Skin epidermis (tissue), 12 donors: Measurements from ENCODE around the gene ODC1.
"Not testable (repeated sequence)": the region's sequence is repeated elsewhere in the genome, so short reads cannot be mapped to it uniquely, and the experiment has no call there.

Source experiments
- H3K27ac ChIP-seq, 21 experiments: fragments of 200-600 bp; sonication (generic) in 11 of 21; one replicate each; pipeline ENCODE4 v1.5.0; 2020; ENCODE audit warnings: mild to moderate bottlenecking in 3 of 21, inconsistent platforms in 2 of 21, moderate library complexity in 2 of 21
- H3K4me3 ChIP-seq, 7 experiments: fragments of 200-600 bp; sonication (generic) in 2 of 7; one replicate each; pipeline ENCODE4 v1.5.0; 2020; ENCODE audit warnings: inconsistent platforms in 2 of 7, mild to moderate bottlenecking in 2 of 7, moderate library complexity in 1 of 7

Gene ODC1

GRCh38 chr2:10457846-10458598 lies 9.9 kb upstream of the ODC1 start:
- H3K27ac ChIP-seq: no peak overlapping the region

GRCh38 chr2:10457195-10457594 lies 9.1 kb upstream of the ODC1 start:
- not testable (repeated sequence) for H3K4me3 ChIP-seq, H3K27ac ChIP-seq

More at GRCh38 chr2:10457846-10458598, 9.9 kb upstream of the ODC1 start:
- H3K4me3 ChIP-seq: no peak overlapping the region

- Histone ChIP-seq H3K4me3 (no peak overlapping the region), H3K27ac (peak overlapping the region in 8 of 21 experiments; percentile 33 to 60 (median 48))
Measured at GRCh38 chr2:10454505-10454904, 6.4 kb upstream of the ODC1 start.

GRCh38 chr2:10453905-10454298 lies 5.8 kb upstream of the ODC1 start:
- peak overlapping the region in 7 of 21 experiments; percentile 33 to 60 (median 54) for H3K27ac ChIP-seq
- no peak overlapping the region for H3K4me3 ChIP-seq

GRCh38 chr2:10452956-10453904 lies 5.1 kb upstream of the ODC1 start:
- Histone ChIP-seq H3K4me3 (no peak overlapping the region), H3K27ac (peak overlapping the region in 3 of 21 experiments; percentile 20 to 54 (median 27))

- Histone ChIP-seq H3K27ac (peak overlapping the region in 2 of 21 experiments; percentile 54), H3K4me3 (no peak overlapping the region)
Measured at GRCh38 chr2:10452312-10452711, 4.2 kb upstream of the ODC1 start.

GRCh38 chr2:10451819-10452218 lies 3.7 kb upstream of the ODC1 start:
- peak overlapping the region in 3 of 21 experiments; percentile 36 to 54 (median 53) for H3K27ac ChIP-seq
- H3K4me3 ChIP-seq: no peak overlapping the region

GRCh38 chr2:10449838-10450691 lies 1.9 kb upstream of the ODC1 start:
- no peak overlapping the region for H3K27ac ChIP-seq
- H3K4me3 ChIP-seq: no peak overlapping the region

- peak overlapping the region in 8 of 21 experiments; percentile 71 to 93 (median 86) for H3K27ac ChIP-seq
- H3K4me3 ChIP-seq: peak overlapping the region in 6 of 7 experiments; percentile 38 to 65 (median 54)
Measured at GRCh38 chr2:10449486-10449831, 1.3 kb upstream of the ODC1 start.

- peak overlapping the region; percentile 38 to 65 (median 56) for H3K4me3 ChIP-seq
- peak overlapping the region in 20 of 21 experiments; percentile 71 to 94 (median 84) for H3K27ac ChIP-seq
Measured at GRCh38 chr2:10448576-10449485, 704 bp upstream of the ODC1 start.

- H3K4me3 ChIP-seq: peak overlapping the region; percentile 31 to 65 (median 56)
- peak overlapping the region; percentile 24 to 93 (median 81) for H3K27ac ChIP-seq
Measured at GRCh38 chr2:10447300-10447894, 730 bp downstream of the ODC1 start.

GRCh38 chr2:10446631-10447030 lies 1.5 kb downstream of the ODC1 start:
- peak overlapping the region in 1 of 7 experiments; percentile 65 for H3K4me3 ChIP-seq
- H3K27ac ChIP-seq: peak overlapping the region in 1 of 21 experiments; percentile 86

GRCh38 chr2:10444463-10444862 lies 3.7 kb downstream of the ODC1 start:
- no peak overlapping the region for H3K27ac ChIP-seq

GRCh38 chr2:10442469-10443126 lies 5.5 kb downstream of the ODC1 start:
- not testable (repeated sequence) for H3K4me3 ChIP-seq, H3K27ac ChIP-seq

More at GRCh38 chr2:10444463-10444862, 3.7 kb downstream of the ODC1 start:
- no peak overlapping the region for H3K4me3 ChIP-seq

GRCh38 chr2:10441948-10442347 lies 6.2 kb downstream of the ODC1 start:
- H3K4me3 ChIP-seq: no peak overlapping the region

GRCh38 chr2:10440736-10441135 lies 7.4 kb downstream of the ODC1 start:
- no peak overlapping the region for H3K4me3 ChIP-seq
- no peak overlapping the region for H3K27ac ChIP-seq

More at GRCh38 chr2:10441948-10442347, 6.2 kb downstream of the ODC1 start:
- no peak overlapping the region for H3K27ac ChIP-seq

GRCh38 chr2:10439971-10440370 lies 8.2 kb downstream of the ODC1 start:
- Histone ChIP-seq H3K27ac (no peak overlapping the region), H3K4me3 (no peak overlapping the region)
